Measurements from ENCODE around the gene XPR1.

XPR1 gene

GRCh38 chr1:180769889-180770288, 138.1 kb downstream of the XPR1 start:
- Histone ChIP-seq H3K36me3 (ENCODE audit: insufficient read depth, low read length) (no peaks in the 10 kb centered on the region), H3K9me2 (replicated peaks; ENCODE audit: low read depth, low read length) (no peaks in the 10 kb centered on the region), H4K20me1 (ENCODE audit: insufficient read depth, low read length, poor library complexity, severe bottlenecking) (no peaks in the 10 kb centered on the region), H3K9me3 (ENCODE audit: insufficient read depth, low read depth, low read length) (no peaks in the 10 kb centered on the region), H3F3A (ENCODE audit: low read depth) (peaks cover 2% of the 10 kb centered on the region; the same call in 1 of the 2 replicates), H3K9ac (ENCODE audit: low read depth, low read length, poor library complexity, severe bottlenecking) (peak overlapping the region; percentile 9), H3K4me2 (ENCODE audit: low read depth, low read length, poor library complexity, severe bottlenecking) (peak overlapping the region; percentile 63), H3K4me1 (ENCODE audit: insufficient read depth, low read length, poor library complexity, severe bottlenecking) (peaks cover 19% of the 10 kb centered on the region), H3K4me3 (ENCODE audit: low read length, poor library complexity, severe bottlenecking) (peak overlapping the region; percentile 34), H3K27me3 (ENCODE audit: insufficient read depth, low read length, poor library complexity, severe bottlenecking) (no peaks in the 10 kb centered on the region), H2AFZ (ENCODE audit: low read length) (peak overlapping the region; percentile 36), H3K79me2 (ENCODE audit: insufficient read depth, low read length) (peaks cover 5% of the 10 kb centered on the region; the same call in 1 of the 2 replicates)
- no peak for TF ChIP-seq EZH2phosphoT487 (IDR thresholded peaks at IDR 0.05; ENCODE audit: borderline replicate concordance)
- TF ChIP-seq, protein P1, sequence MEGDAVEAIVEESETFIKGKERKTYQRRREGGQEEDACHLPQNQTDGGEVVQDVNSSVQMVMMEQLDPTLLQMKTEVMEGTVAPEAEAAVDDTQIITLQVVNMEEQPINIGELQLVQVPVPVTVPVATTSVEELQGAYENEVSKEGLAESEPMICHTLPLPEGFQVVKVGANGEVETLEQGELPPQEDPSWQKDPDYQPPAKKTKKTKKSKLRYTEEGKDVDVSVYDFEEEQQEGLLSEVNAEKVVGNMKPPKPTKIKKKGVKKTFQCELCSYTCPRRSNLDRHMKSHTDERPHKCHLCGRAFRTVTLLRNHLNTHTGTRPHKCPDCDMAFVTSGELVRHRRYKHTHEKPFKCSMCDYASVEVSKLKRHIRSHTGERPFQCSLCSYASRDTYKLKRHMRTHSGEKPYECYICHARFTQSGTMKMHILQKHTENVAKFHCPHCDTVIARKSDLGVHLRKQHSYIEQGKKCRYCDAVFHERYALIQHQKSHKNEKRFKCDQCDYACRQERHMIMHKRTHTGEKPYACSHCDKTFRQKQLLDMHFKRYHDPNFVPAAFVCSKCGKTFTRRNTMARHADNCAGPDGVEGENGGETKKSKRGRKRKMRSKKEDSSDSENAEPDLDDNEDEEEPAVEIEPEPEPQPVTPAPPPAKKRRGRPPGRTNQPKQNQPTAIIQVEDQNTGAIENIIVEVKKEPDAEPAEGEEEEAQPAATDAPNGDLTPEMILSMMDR (conservative IDR thresholded peaks at IDR 0.05; ENCODE audit: low read length), result no peak

GRCh38 chr1:180773210-180773865, 141.5 kb downstream of the XPR1 start:
- Histone ChIP-seq H3K4me2 (ENCODE audit: low read depth, low read length, poor library complexity, severe bottlenecking) (no peak overlapping the region), H3K36me3 (ENCODE audit: insufficient read depth, low read length) (no peaks in the 10 kb centered on the region), H3K9me2 (replicated peaks; ENCODE audit: low read depth, low read length) (no peaks in the 10 kb centered on the region), H4K20me1 (ENCODE audit: insufficient read depth, low read length, poor library complexity, severe bottlenecking) (no peaks in the 10 kb centered on the region), H3K4me3 (ENCODE audit: low read length, poor library complexity, severe bottlenecking) (no peak overlapping the region), H2AFZ (ENCODE audit: low read length) (no peak overlapping the region), H3K27me3 (ENCODE audit: insufficient read depth, low read length, poor library complexity, severe bottlenecking) (no peaks in the 10 kb centered on the region), H3K4me1 (ENCODE audit: insufficient read depth, low read length, poor library complexity, severe bottlenecking) (peaks cover 19% of the 10 kb centered on the region), H3K9me3 (ENCODE audit: insufficient read depth, low read depth, low read length) (no peaks in the 10 kb centered on the region), H3K79me2 (ENCODE audit: insufficient read depth, low read length) (peaks cover 5% of the 10 kb centered on the region; the same call in 1 of the 2 replicates), H3K9ac (ENCODE audit: low read depth, low read length, poor library complexity, severe bottlenecking) (no peak overlapping the region), H3F3A (ENCODE audit: low read depth) (peaks cover 2% of the 10 kb centered on the region; the same call in 1 of the 2 replicates)
- TF ChIP-seq, protein P1 (conservative IDR thresholded peaks at IDR 0.05; ENCODE audit: low read length), result no peak
- TF ChIP-seq EZH2phosphoT487 (IDR thresholded peaks at IDR 0.05; ENCODE audit: borderline replicate concordance), result no peak

DNA sequence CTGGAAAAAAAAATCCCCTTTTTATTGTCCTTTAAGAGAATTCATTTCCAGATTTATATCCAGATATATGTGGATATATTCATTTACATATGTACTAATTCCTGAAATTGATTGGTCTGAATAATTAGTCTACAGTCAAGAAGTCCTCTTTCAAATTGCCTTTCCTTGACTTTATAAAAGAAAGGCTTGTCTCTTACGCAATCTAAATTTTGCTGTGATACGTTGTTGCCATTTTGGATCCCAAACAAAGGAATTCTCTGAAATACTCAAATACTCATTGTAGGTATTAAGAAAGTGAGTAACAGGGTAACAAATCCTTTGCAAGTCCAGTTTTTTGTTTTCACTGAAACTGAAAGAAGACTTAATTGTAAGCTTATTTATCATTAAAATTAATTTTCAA, 144.0 kb downstream of the XPR1 start:
- Histone ChIP-seq H3F3A (ENCODE audit: low read depth) (no peaks in the 10 kb centered on the region), H3K4me1 (ENCODE audit: insufficient read depth, low read length, poor library complexity, severe bottlenecking) (peaks cover 6% of the 10 kb centered on the region)

More for the DNA sequence above, 144.0 kb downstream of the XPR1 start:
- Histone ChIP-seq H3K27me3 (ENCODE audit: insufficient read depth, low read length, poor library complexity, severe bottlenecking) (no peaks in the 10 kb centered on the region), H3K79me2 (ENCODE audit: insufficient read depth, low read length) (no peaks in the 10 kb centered on the region), H3K9me2 (replicated peaks; ENCODE audit: low read depth, low read length) (no peaks in the 10 kb centered on the region), H2AFZ (ENCODE audit: low read length) (no peak overlapping the region), H3K9me3 (ENCODE audit: insufficient read depth, low read depth, low read length) (no peaks in the 10 kb centered on the region), H3K4me2 (ENCODE audit: low read depth, low read length, poor library complexity, severe bottlenecking) (no peak overlapping the region), H3K4me3 (ENCODE audit: low read length, poor library complexity, severe bottlenecking) (no peak overlapping the region), H3K36me3 (ENCODE audit: insufficient read depth, low read length) (no peaks in the 10 kb centered on the region), H4K20me1 (ENCODE audit: insufficient read depth, low read length, poor library complexity, severe bottlenecking) (no peaks in the 10 kb centered on the region), H3K9ac (ENCODE audit: low read depth, low read length, poor library complexity, severe bottlenecking) (no peak overlapping the region)
- no peak for TF ChIP-seq EZH2phosphoT487 (IDR thresholded peaks at IDR 0.05; ENCODE audit: borderline replicate concordance)
- TF ChIP-seq, protein P1 (conservative IDR thresholded peaks at IDR 0.05; ENCODE audit: low read length), result no peak

All from Loucy (cell line).